NCI-H2171 (cell line): Measurements from ENCODE around the gene CIPC.

Experiments
- DNase-seq: peaks from one replicate; lab custom pipeline; 2025; lab: John Stamatoyannopoulos, UW

Gene CIPC

DNA sequence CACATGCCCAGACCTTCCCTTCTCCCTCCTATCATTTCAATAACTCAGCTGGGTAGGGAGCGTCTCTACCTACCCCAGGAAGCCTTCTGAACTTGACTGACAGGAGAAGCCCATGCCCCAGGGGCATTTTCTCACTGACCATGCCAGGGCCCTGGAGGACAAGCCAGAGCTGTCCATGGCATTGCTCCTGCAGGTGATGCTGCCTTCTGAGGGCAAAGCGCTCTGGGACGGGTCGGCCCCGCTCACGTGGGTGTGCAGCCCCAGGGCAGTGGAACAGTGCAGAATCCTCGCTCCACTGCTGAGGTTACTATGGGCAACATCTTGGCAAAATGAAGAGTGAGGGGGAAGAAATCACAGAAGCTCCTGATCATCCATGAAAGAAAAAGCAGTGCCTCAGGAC is 28.5 kb upstream of the CIPC start:
- peak; percentile 53 for DNase-seq

DNA sequence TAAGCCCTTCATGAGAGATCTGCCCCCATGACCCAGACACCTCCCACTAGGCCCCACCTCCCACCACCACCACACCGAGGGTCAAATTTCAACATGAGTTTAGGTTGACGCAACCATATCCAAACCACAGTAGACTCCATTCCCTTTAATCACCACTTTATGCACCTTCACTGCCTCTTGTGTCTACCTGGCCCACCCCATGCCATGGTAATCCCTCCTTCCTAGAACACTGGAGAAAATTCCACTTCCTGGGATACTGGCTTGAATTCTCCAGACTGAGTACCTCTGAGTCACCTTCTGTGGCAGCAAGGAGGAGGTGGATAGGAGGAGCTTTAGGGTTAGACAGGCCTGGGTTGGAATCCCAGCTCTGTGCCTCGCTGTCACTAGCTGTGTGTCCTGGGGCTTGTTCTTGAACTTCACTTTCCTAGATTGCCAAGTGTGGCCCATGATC is 26.1 kb upstream of the CIPC start:
- no peak for DNase-seq

DNA sequence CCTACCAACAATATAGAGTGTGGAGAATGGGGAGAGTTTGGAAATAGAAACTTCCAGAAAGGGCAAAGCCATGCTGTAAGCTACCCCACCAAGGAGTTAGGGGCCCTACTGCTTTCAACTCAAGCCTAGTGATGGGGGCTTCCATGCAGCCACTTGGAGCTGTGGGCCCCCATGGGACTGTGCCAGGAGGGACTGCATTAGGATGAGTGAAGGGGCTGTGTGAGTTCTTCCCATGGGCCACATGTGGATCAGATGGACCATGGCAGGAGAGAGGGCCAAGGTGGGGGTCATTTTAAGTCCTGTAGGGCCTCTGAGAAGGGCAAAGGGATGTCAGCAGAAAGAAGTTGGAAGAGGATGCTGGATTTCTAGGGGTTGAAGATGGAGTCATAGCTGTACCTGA is 23.1 kb upstream of the CIPC start:
- DNase-seq, result no peak

DNA sequence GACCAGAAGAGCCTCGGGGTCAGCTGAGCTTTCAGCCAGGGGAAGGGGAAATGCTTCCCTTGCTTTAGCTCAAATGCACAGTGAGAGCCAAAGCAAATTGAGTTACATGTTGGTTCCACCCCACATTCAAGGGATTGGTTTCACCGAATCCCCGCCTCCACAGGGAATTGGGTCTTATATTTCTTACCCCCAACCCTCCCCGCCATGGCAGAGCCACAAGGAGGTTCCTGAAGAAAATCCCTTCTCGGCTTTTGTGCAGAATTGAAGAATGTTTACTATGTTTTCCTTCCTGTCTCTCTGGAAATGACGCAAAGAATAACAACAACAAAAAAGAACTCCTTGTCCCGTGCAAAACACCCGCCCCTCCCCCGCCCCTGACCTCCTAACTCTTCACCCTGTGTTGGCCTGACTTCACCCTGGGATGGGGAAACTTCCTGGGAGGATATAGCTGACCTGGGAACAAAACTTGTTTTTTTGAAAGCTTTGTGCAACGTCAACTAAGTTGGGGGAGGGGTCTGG is 21.9 kb upstream of the CIPC start:
- no peak for DNase-seq

DNA sequence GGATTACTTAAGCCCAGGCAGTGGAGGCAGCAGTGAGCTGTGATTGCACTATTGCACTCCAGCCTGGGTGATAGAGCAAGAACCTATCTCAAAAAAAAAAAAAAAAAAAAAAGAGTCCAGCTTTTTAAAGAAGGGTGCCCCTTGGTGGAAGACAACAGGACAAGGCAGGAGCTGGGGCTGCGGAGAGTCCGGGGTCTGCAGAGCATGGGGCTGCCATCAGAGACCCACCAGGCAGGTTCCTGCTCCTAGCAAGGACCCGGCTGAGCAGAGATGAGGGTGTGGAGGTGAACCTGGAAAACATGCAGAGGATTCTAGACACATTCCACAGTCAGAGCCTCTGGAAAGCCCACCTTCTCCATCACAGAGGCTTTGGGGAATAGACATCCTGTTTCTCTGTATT is 21.0 kb upstream of the CIPC start:
- DNase-seq, result no peak

DNA sequence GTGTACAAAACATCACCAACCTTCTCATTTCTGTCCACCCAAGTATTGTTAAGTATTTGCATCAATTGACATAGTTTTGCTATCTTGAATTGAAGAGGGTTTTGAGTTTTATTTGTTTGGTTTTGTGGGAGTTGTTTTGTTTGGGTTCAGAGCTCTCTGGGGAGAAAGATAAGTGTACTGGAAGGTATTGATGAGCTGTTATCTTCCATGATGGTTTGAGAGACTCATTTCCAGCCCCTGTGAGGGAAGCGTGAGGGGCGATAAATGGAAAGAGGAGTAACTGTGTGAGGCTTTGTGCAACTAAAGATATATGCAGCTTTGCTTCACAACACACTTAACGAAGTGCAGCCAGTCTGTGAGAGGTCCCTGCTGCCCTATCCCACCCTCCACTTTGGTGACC is 15.7 kb upstream of the CIPC start:
- DNase-seq, result no peak

DNA sequence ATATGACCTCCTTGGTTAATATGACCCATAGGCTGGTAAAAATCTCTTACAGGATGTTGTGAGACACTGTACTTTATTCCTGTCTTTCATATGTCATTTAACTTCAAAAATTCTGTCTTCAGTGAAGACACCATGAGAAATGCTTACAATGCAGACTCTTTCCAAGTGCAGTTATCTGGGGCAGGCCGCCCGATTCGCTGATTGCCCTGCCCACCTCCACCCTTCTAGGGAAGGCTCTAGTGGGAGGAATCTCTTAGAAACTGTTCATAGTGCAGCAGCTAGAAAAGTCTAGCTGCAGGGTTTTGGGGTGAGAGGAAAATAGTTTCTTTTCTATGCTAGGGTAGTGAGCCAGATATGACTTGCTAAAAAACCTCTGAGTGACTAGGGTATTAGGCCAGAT is 15.0 kb upstream of the CIPC start:
- DNase-seq, result no peak

DNA sequence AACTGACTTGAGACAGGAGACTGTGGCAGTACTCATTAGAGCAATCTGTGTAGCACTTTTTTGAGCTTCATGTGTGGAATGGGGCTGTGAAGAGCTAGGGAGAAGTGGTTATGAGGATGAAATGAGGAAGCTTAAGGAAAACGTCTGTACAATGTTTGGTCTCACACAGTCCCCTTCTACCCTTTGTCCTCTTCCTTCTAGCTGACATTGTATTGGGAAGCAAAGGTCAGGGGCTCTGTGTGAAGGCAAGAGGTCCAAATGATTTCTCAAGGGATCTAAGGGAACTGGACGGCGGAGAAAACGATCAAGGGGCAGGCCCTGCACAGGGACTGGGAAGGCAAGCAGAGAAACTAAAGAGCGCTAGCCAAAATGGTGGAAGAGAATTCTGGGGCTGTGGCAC is 13.1 kb upstream of the CIPC start:
- DNase-seq, result no peak

DNA sequence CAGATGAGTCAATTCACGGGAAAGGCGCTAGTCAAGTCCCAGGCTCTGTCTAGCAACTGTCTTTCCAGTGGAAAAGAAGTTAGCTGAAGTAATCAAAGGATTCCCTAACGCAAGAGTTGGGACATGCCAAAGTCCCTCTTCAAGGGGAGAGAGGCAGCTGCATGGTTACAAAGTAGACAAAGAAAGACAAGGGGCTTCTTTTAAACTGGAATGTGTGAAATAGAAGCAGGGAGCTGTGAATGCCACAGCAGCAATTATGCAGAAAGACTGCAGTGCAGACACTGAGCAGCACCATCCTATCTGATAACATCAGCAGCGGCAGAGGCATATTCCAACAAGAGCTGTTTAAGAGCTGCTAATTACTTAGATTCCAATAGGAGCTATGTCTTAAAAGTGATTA is 12.5 kb upstream of the CIPC start:
- DNase-seq, result no peak

DNA sequence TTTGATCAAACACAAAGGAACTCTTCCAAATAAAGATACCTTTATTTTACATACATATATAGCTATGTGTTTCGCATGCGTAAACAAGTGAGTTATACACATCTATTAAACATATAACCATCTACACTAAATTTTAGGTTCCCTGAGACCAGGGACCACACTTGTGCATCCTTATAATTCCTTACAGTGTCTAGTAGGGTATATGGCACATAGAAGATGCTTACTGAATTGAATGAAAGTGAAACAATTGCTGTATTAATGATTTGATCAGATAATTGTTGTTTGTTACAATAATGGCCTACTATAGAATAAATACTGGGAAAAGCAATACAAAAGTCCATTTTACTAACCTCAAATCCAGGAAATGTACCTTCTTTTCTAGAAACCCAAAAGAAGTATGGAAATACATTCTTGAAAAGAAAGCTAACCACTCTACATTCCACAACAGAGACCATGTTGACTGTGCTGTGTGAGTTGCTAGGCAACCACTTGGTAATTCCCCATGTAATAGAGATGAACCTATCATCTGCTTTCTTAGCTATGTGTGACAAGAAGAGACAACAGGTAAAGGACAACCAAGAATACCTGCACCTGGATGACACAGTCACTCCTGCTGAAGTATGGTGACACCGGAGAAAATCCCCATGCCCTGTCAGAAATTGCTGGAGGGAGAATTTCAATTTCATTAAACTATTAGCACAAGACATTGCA is 11.9 kb upstream of the CIPC start:
- no peak for DNase-seq

DNA sequence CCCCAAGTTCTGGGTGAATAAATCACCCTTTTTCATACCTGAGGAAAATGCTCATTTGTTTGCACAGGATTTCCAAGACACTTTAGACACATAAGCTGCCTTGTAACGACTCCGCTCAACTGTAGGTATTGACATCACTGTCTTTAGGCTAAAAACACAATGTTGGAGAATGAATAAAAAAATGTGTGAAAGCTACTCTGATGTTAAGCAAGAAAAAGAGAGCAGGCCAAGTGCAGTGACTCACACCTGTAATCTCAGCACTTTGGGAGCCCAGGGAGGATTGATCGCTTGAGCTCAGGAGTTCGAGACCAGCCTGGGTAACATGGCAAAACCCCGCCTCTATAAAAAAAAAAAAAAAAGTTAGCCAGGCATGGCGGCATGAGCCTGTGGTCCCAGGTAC is 11.1 kb upstream of the CIPC start:
- no peak for DNase-seq

DNA sequence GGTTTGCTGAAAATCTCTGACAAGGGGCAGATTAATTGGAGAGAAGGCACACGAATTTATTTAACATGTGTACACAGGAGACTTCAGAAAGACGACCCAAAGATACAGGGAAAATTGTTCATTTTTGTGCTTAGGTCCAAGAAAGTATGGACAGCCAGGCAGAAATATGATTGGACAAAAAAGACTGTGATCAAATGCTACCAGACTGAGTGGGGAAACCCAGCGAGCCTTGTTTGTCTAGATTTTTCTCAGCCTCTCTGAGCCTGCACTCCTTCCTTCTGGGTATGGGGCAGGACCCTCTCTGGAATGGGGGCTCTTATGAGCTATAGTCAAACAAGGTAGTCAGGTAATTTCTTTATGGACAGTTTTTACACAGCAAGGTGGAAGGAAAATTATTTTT is 10.4 kb upstream of the CIPC start:
- DNase-seq, result no peak

DNA sequence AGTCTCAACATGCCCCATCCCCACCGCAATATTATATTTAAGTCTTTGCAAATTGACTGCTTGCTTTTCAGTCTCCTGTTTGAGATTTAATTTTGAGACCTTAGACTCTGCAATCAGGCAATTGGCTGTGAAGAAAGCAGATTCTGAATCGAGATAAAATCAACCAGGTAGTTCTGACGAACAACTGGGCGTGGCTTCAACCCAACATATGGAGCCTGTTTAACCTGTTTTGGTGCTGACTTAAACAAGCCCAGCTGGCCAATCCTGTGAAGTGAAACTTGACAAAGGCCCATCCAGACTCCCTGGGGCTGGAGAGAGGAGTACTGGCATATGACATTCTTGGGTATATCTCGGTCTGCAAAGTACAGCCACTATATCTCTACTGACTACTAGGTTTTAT is 9.8 kb upstream of the CIPC start:
- peak; percentile 96 for DNase-seq

DNA sequence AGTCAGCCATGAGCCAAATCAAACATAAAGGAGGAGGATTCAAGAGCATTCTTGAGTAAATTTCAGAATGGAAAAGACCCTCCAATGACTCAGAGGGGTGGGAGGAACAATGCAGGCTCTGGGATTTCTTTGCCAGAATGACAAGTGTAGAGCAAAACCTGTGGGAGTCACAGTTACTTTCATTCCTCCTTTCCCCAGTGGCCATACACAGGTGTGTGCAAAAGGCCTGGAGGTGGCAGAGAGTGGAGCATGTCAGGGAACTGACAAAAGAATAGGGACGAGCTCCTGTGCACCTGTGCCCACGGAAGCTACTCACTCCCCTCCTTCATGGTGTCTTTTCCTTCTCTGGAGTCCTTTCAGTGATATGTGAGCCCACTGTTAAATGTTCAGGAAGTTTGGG is 9.4 kb upstream of the CIPC start:
- DNase-seq, result no peak

DNA sequence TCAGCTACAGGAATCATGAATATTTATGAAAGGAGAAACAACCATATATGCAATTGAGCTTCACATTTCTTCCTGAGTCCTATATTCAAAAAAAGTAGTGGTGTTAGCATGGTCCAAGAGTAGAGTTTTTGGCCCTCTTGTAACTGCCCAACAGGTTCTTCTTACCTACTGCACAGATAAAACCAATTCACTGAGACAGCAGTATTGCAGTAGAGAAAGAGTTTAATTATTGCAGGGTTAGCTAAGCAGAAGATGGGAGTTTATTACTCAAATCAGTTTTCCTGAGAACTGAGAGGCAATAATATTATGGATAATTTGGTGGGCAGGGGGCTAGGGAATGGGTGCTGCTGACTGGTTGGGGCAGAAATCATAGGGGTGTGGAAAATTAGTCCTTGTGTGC is 6.5 kb upstream of the CIPC start:
- DNase-seq, result no peak

DNA sequence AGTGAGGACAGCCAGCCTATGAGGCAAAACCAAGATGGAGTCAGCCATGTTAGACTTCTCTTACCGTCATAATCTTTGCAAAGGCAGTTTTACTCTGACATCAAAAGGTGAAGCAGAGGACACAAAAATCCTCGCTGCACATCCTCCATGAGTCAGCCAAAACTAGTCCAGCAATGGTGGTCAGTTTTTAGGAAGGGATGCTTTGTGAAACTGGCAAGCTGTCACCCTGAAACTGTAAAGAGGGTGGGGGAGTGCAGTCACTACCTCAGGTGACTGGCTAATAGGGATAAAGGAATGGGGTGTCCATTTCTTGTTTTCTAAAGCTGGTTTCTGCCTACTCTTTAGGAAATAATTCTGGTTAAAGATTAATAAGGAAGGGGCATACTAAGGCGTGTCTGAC is 5.4 kb upstream of the CIPC start:
- DNase-seq, result no peak

DNA sequence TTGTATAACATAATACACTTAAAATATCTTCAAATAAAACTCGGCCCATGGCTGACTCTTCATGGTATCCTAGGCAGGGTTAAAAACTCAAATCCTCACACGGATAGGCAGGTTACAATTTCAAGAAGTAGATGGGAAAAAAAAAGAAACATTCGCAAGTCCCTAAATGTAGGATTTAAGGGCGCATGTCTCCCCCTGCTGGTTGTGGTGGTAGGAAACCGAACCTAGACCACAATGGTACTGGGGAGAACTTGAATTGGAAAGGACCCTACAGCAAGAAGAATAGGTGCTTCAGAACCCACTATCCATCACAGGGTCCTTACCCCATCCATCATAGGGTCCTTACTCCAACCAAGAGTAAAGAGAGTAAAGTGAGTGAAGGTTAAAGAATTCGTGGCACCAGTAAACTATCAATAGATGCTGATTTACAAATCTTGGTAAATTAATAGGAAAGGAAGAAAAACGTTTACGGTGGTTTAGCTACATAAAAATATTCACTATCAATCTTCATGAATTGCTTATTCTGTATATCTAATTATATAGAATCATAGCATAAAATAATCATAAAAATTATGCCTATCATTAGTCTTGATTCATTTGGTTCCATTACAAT is 3.3 kb upstream of the CIPC start:
- DNase-seq, result peak; percentile 91

DNA sequence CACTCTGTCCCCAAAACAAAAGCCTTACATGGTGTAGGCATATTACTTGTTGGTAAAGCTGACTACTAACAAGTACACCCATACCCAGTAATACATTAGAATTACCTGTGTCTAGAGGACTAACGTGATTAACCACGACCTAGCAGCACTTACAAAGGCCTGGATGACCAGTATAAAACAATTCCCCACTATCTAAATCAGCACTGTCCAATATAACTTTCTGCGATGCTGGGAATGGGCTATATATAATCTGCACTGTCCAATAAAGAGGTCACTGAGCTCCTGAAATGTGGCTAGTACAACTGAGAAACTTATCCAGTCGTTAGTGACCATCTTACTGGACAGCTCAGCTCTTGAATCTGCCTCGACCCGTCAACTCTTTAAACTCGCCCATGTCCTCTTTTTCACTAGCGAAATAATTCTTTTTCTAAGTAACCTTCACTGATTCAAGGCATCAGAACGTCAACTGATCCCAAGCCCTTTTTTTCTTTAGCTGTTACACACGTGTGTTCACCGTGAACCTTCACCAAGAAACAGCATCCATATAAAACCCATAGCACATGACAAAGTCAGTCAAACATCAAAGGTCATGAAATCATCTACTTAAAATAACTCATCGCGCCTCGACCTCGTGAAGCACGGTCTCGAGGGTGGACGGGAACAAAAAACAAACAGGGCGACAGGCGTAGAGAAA is 905 bp upstream of the CIPC start:
- DNase-seq, result no peak

DNA sequence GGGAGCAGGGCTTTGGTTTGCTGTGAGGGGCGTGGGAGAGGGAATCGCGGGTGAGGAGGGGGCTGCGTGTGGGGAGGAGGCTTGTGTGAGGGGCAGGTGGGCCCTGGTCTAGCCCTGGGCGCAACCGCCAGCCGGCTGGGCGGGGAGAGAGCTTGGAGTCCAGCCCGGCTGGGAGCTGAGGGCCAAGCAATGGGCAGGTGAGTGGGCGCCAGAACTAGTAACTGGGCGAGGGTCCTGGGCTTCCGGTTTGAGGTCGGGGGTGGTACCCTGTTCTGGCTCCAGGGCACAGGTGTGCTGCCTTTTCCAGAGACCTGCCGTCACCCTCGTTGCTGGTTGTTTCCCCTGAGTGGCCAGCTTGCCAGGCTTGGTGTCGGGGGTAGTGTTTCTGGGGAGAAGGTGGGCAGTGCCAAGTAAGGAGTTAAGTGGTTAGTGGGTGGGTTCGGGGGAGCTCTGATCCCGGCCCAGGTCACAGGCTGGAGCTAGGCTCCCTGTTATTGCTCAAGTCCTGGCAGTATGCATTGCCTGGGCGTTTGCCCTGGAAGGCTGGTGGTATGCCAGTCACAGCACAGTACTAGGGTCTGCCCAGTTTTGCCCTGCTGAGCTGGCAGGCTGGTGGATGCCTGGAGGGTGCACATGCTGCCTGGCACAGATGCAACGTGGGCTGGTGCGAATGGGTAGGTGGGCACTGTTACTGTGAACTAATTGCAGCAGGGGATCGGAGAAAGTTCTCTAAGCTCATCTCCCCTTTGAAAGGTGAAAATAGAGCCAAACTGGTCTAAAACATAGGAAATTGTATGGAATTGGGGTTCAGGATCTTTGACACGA is 683 bp downstream of the CIPC start:
- no peak for DNase-seq

DNA sequence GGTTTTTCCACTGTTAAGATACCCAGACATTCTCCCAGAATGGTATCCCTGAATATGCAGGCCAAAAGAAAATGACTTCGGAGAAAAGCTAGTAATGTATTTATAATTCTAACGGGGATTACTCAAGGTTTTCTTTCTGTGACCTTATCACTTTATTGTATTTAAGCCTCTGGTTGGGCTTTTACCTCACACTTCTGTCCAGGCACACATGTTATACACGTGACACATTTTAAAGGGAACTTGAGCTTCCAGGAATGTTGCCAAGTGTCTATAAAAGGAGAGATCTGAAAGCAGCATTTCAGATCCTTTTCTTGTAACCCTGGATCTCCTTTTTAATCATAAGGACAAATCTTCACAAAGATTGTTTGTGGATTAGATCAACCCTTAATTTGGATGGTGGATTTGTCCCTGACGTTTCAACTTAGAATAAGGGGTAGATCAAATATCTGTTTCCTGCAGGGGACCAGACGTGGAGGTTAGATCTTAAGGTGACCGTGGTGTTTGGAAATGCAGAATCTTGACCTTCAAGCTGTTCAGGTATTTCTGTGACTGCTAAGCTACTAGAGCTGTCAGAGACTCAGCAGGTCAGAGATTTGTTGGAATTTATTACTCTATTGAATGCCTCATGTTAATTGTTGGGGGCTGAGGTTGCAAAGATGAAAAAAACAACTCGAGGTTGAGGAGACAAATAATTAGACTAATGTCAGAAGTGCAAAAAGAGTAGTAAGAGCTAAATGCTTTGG is 1.5 kb downstream of the CIPC start:
- DNase-seq, result peak; percentile 51

DNA sequence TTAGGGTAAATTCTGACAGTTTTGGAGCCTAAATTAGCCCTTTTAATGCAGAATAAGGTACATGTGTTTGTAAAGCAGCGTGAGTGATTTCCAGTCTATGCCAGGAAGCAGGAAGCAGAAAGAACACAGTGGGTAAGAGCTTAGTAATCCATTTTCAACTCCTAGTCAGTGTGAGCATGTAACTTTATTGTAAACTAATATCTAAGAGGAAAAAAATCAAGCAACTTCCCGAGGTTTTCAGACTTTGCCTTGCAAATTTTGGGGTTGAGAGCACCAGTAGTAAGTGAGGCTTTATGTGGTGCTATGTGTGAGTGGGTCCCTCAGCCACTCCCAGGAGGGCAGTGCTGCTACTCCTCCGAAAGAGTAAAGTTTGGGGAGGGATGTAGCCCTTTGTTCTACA is 2.9 kb downstream of the CIPC start:
- no peak for DNase-seq

DNA sequence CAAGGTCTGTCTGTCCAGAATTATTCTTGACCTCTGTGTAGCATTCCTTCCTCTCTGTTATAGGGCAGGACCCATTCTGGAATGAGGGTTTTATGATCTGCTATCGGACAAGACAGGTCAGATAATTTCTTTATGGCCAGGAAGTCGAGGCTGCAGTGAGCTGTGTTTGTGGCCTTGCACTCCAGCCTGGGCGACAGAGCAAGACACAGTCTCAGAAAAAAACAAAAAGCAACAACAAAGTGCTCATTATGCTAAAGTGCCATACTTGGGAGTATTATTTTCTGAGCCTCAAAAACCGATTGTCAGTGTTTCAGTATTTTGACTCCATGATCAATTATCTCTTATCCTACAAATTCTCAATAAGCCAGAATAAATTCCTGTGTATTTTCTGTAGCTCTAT is 4.1 kb downstream of the CIPC start:
- DNase-seq, result no peak
